ENCODE results near the gene SIPA1L3.
A peak's percentile ranks its signal among the peaks of the same experiment; 100 is the strongest.

SIPA1L3 gene

DNA sequence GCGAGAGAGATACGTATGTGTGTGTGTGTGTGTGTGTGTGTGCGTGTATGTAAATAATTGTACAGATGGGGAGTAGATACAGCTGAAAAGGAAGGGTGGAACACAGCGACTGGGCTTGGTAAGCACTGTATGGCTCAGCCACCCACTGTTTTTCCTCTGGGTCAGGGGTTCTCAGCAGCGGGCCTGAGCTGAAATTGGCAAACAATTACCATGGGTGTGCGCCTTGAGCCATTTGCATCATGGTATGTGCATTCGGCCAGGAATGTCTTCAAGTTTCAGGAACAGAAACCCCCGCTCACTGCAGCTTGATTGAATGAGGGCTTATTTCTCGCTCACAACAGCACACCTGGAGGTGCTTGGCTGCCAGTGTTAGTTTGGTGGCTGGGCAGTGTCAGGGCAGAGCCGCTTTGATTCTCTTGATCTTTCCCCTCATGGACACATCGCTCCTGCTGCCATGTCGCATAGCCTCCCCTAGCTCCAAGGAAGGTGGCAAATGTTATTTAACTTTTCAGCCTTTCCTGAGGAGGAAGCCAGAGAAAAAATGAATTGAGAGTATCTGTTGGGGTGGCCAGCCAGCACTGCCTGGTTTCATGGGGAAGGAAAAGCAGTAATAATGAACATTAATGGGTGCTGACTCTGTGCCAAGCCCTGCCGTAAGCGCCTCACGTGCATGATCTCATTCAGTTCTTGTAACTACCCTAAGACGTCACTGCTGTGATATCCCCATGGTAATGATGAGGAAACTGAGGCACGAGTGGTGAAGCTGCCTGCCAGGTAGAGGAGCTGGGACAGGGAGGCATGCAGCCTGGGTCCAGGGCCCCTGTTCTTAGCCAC, 126.9 kb downstream of the SIPA1L3 start:
- H2BK15ac ChIP-seq (ENCODE audit: low read length): no peak overlapping the region
- no peak for DNase-seq (ENCODE audit: low spot score)
- H3K14ac ChIP-seq (ENCODE audit: low read length): no peak overlapping the region
- H3K9ac ChIP-seq (ENCODE audit: low read depth, low read length, poor library complexity): no peak overlapping the region
- H3K9me3 ChIP-seq (replicated peaks in 1 of 2; ENCODE audit: control insufficient read depth in 2 of 2, insufficient read depth in 1 of 2, low read depth in 1 of 2, low read length in 2 of 2): no peaks in the 10 kb centered on the region
- peaks cover 0 to 15% of the 10 kb centered on the region in 2 donors for H3K36me3 ChIP-seq (replicated peaks in 1 of 2; ENCODE audit: control insufficient read depth in 2 of 2, insufficient read depth in 2 of 2, low read length in 2 of 2)
- no peak overlapping the region for H2AK5ac ChIP-seq (ENCODE audit: low read depth, low read length)
- no peaks in the 10 kb centered on the region for H3K27me3 ChIP-seq (ENCODE audit: control insufficient read depth in 3 of 3, insufficient read depth in 3 of 3, low read depth in 1 of 3, low read length in 3 of 3)
- H4K91ac ChIP-seq (ENCODE audit: low read depth, low read length, poor library complexity): no peak overlapping the region
- no peak overlapping the region for H3K27ac ChIP-seq (replicated peaks; ENCODE audit: low read length)
- H2BK5ac ChIP-seq (ENCODE audit: low read length): no peak overlapping the region
- no peak overlapping the region for H2BK120ac ChIP-seq (ENCODE audit: low read depth, low read length)
- no peak overlapping the region for H3K23ac ChIP-seq (ENCODE audit: low read depth, low read length, poor library complexity)
- WGBS, 2 donors (ENCODE audit: extremely low coverage in 2 of 2, insufficient read length in 2 of 2, insufficient replicate concordance in 1 of 2): no CpG with 5 or more reads among the region's 17 CpGs
- H3K18ac ChIP-seq (ENCODE audit: low read length): no peak overlapping the region
- peak overlapping the region; percentile 54 for H4K8ac ChIP-seq (ENCODE audit: low read depth, low read length)
- H3K4me3 ChIP-seq (ENCODE audit: low read length in 2 of 2): no peak overlapping the region
- H3K79me1 ChIP-seq (ENCODE audit: low read depth, low read length): peaks cover 2% of the 10 kb centered on the region
- H2BK12ac ChIP-seq (ENCODE audit: low read length): no peak overlapping the region
- no peak overlapping the region for H3K4ac ChIP-seq (ENCODE audit: low read length)
- peaks cover 5 to 22% of the 10 kb centered on the region in 2 donors for H3K4me1 ChIP-seq (ENCODE audit: control insufficient read depth in 2 of 2, insufficient read depth in 1 of 2, low read depth in 1 of 2, low read length in 2 of 2)
- no peak overlapping the region for H3K4me2 ChIP-seq (ENCODE audit: insufficient read depth, low read length, poor library complexity, severe bottlenecking)
- H2AFZ ChIP-seq (ENCODE audit: low read length): no peak overlapping the region

GRCh38 chr19:38034492-38034860, 127.5 kb downstream of the SIPA1L3 start:
- Histone ChIP-seq H3K14ac (ENCODE audit: low read length) (no peak overlapping the region), H3K27ac (replicated peaks; ENCODE audit: low read length) (no peak overlapping the region), H3K4me1 (ENCODE audit: control insufficient read depth in 2 of 2, insufficient read depth in 1 of 2, low read depth in 1 of 2, low read length in 2 of 2) (peaks cover 5 to 22% of the 10 kb centered on the region in 2 donors), H3K27me3 (ENCODE audit: control insufficient read depth in 3 of 3, insufficient read depth in 3 of 3, low read depth in 1 of 3, low read length in 3 of 3) (no peaks in the 10 kb centered on the region), H2BK12ac (ENCODE audit: low read length) (no peak overlapping the region), H3K4me2 (ENCODE audit: insufficient read depth, low read length, poor library complexity, severe bottlenecking) (no peak overlapping the region), H3K4me3 (ENCODE audit: low read length in 2 of 2) (no peak overlapping the region), H2AFZ (ENCODE audit: low read length) (no peak overlapping the region), H3K36me3 (replicated peaks in 1 of 2; ENCODE audit: control insufficient read depth in 2 of 2, insufficient read depth in 2 of 2, low read length in 2 of 2) (peaks cover 0 to 15% of the 10 kb centered on the region in 2 donors), H2BK5ac (ENCODE audit: low read length) (no peak overlapping the region), H4K8ac (ENCODE audit: low read depth, low read length) (peak overlapping the region; percentile 54), H3K18ac (ENCODE audit: low read length) (no peak overlapping the region), H2BK120ac (ENCODE audit: low read depth, low read length) (no peak overlapping the region), H3K9me3 (replicated peaks in 1 of 2; ENCODE audit: control insufficient read depth in 2 of 2, insufficient read depth in 1 of 2, low read depth in 1 of 2, low read length in 2 of 2) (no peaks in the 10 kb centered on the region), H3K4ac (ENCODE audit: low read length) (no peak overlapping the region), H2BK15ac (ENCODE audit: low read length) (no peak overlapping the region), H3K79me1 (ENCODE audit: low read depth, low read length) (peaks cover 2% of the 10 kb centered on the region), H4K91ac (ENCODE audit: low read depth, low read length, poor library complexity) (no peak overlapping the region), H2AK5ac (ENCODE audit: low read depth, low read length) (no peak overlapping the region), H3K23ac (ENCODE audit: low read depth, low read length, poor library complexity) (no peak overlapping the region), H3K9ac (ENCODE audit: low read depth, low read length, poor library complexity) (no peak overlapping the region)
- no CpG with 5 or more reads among the region's 5 CpGs for WGBS, 2 donors (ENCODE audit: extremely low coverage in 2 of 2, insufficient read length in 2 of 2, insufficient replicate concordance in 1 of 2)
- DNase-seq (ENCODE audit: low spot score): no peak

DNA sequence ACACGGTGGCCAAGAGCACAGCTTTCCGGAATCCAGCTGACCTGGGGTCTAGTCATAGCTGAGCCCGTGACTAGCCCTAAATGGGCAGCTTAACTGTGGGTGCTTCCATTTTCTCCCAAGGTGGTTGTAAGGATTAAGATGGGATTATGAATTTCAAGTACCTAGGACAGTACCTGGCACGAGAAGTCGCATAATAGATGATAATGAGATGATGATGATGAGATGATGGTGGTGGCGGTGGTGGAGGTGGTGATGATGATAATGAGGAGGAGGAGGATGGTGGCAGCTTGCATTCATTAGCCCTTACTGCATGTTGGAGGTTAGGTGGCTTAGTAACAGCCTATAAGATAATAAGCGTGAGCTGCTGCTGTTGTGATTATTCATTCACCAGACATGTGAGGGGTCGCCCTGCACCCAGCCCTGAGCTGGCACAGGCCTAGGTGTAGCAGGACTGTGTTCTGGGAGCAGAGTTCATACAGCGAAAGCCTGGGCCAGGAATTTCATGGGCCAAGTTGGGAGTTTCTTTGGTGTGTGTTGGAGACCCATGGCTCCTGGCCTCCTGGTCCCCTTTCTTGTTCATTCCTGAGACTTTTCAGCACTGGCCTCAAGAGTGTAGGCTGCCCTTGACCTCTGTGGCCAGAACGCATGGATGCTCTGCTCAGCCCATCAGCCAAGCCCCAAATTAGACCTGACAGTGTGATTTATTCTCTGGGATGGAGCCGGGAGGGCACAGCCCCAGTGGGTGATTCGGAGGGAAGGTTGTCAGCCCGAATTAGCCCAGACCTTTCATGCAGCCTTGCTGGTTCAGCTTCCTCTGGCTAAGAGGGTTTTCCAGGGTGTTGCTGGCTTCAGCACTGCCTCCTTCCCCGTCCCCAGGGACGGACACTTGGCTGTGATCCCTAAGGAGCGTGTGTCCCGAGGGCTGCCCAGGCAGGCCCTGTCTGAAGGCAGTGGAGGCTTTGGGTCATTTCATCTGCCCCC, 128.8 kb downstream of the SIPA1L3 start:
- no peaks in the 10 kb centered on the region for H3K27me3 ChIP-seq (ENCODE audit: control insufficient read depth in 3 of 3, insufficient read depth in 3 of 3, low read depth in 1 of 3, low read length in 3 of 3)
- no peak overlapping the region for H4K91ac ChIP-seq (ENCODE audit: low read depth, low read length, poor library complexity)
- no peak overlapping the region for H2BK15ac ChIP-seq (ENCODE audit: low read length)
- no peak overlapping the region for H3K14ac ChIP-seq (ENCODE audit: low read length)
- 100% methylated on average over 1 of the region's 17 CpGs; no CpG with 5 or more reads in 1 of the 2 donors for WGBS, 2 donors (ENCODE audit: extremely low coverage in 2 of 2, insufficient read length in 2 of 2, insufficient replicate concordance in 1 of 2)
- no peak for DNase-seq (ENCODE audit: low spot score)
- H3K9me3 ChIP-seq (replicated peaks in 1 of 2; ENCODE audit: control insufficient read depth in 2 of 2, insufficient read depth in 1 of 2, low read depth in 1 of 2, low read length in 2 of 2): no peaks in the 10 kb centered on the region
- peaks cover 5 to 22% of the 10 kb centered on the region in 2 donors for H3K4me1 ChIP-seq (ENCODE audit: control insufficient read depth in 2 of 2, insufficient read depth in 1 of 2, low read depth in 1 of 2, low read length in 2 of 2)
- H3K4me3 ChIP-seq (ENCODE audit: low read length in 2 of 2): no peak overlapping the region
- no peak overlapping the region for H3K4ac ChIP-seq (ENCODE audit: low read length)
- no peak overlapping the region for H2BK5ac ChIP-seq (ENCODE audit: low read length)
- peaks cover 0 to 7% of the 10 kb centered on the region in 2 donors for H3K36me3 ChIP-seq (replicated peaks in 1 of 2; ENCODE audit: control insufficient read depth in 2 of 2, insufficient read depth in 2 of 2, low read length in 2 of 2)
- no peak overlapping the region for H4K8ac ChIP-seq (ENCODE audit: low read depth, low read length)
- H2AK5ac ChIP-seq (ENCODE audit: low read depth, low read length): no peak overlapping the region
- H3K23ac ChIP-seq (ENCODE audit: low read depth, low read length, poor library complexity): no peak overlapping the region
- H3K9ac ChIP-seq (ENCODE audit: low read depth, low read length, poor library complexity): no peak overlapping the region
- H3K18ac ChIP-seq (ENCODE audit: low read length): peak overlapping the region; percentile 51
- no peak overlapping the region for H2AFZ ChIP-seq (ENCODE audit: low read length)
- no peak overlapping the region for H3K27ac ChIP-seq (replicated peaks; ENCODE audit: low read length)
- no peak overlapping the region for H3K4me2 ChIP-seq (ENCODE audit: insufficient read depth, low read length, poor library complexity, severe bottlenecking)
- no peak overlapping the region for H2BK120ac ChIP-seq (ENCODE audit: low read depth, low read length)
- no peak overlapping the region for H2BK12ac ChIP-seq (ENCODE audit: low read length)
- H3K79me1 ChIP-seq (ENCODE audit: low read depth, low read length): peaks cover 2% of the 10 kb centered on the region

All from neuronal stem cell (in vitro differentiated cells).